GM13977 (cell line): ENCODE data around the gene GTF3C1.

Experiments used
- DNase-seq: peaks from one replicate; pipeline ENCODE4 v3.0.0; 2012; ENCODE audit warnings: low spot score
- in situ Hi-C: fragments of 300-500 bp; cut with MboI; formaldehyde crosslinking; loops from one replicate; pipeline ENCODE4 v1.12.0; 2022; ENCODE audit warnings: low sequenced_read_pairs, low pct_unique_long_range_greater_than_20kb, mixed read lengths, inconsistent platforms; ENCODE audit not compliant: unreplicated experiment
- TF ChIP-seq, protein P1 (sequence below): IDR thresholded peaks from 2 replicates; pipeline ENCODE4 v1.5.1; 2012; ENCODE audit warnings: mild to moderate bottlenecking, control low read depth; ENCODE audit not compliant: insufficient read depth; ENCODE audit errors: extremely low read depth, missing control alignments

Gene GTF3C1

DNA sequence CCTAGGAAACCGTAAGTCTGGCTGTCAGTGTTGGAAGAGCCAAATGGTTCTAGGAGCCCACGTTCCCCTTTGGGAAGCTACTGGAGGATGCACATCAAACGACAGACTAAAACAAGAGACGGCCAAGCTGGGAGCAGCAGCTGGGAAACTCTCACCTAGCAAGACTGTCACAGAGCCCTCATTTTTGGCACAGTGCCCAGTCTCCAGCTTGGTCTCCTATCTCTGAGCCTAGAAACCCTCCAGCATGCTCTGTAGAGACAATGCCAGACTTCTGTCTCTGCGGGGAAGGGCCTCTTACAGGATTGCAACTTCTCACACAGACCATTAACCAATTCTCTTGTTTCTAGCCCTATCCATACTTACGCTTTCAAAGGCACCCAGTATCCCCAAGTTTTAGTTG, 23.5 kb downstream of the GTF3C1 start:
- TF ChIP-seq, protein P1, sequence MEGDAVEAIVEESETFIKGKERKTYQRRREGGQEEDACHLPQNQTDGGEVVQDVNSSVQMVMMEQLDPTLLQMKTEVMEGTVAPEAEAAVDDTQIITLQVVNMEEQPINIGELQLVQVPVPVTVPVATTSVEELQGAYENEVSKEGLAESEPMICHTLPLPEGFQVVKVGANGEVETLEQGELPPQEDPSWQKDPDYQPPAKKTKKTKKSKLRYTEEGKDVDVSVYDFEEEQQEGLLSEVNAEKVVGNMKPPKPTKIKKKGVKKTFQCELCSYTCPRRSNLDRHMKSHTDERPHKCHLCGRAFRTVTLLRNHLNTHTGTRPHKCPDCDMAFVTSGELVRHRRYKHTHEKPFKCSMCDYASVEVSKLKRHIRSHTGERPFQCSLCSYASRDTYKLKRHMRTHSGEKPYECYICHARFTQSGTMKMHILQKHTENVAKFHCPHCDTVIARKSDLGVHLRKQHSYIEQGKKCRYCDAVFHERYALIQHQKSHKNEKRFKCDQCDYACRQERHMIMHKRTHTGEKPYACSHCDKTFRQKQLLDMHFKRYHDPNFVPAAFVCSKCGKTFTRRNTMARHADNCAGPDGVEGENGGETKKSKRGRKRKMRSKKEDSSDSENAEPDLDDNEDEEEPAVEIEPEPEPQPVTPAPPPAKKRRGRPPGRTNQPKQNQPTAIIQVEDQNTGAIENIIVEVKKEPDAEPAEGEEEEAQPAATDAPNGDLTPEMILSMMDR: no peak
- DNase-seq: no peak
- in situ Hi-C loops: no loop called here

DNA sequence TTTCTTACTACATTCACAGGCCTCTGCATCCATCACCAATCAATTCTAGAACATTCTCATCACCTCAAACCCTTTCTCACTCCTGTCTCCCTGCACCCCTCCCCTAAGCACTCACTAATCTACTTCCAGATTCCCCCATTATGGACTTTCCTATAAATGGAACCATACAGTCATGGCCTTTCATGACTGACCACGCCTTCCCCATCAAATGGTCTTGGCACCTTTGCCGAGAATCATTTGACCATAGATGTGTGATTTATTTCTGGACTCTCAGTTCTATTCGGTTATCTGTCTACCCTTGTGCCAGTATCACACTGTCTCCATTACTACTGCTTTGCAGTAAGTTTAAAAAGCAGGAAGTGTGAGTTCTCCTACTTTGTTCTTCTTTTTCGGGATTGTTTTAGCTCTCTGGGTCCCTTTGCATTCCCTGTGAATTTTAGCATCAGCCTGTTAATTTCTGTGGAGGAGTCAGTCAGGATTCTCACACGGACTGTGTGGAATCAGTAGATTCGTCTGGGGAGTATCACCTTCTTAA, 27.5 kb downstream of the GTF3C1 start:
- no peak for DNase-seq
- in situ Hi-C loops: no loop called here
- TF ChIP-seq, protein P1: no peak

DNA sequence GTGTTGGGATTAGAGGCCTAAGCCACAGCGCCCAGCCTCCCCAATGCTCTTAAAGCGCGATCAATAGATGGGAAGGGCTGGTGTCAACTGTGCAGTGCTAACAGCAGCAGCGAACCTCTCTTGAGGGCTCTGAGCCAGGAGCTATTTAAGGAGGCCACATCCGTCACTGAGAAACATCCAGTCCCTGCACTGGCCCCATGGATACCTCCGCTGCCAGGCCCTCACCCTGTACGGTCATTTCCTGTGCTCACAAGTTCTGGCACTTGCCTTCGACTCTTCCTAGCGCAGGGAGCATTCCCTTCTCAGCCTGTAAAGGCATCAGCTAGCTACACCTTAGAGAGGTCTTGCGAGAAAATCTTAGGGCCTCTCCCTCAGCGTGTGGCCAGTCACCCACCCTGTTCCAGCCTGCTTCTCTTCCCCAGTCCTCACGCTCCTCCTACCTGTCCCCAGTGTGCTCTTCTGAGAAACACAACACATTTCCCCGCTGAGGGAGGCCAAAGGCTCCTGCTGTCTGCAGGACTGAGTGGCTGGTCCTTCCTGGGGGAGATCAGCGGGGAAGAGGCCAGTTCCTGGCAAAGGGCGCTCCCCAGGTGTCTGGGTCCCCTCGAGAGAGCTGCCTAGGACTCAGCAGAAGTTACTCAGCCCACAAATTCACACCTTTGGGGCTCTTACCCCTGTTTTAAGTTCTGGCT, 28.6 kb downstream of the GTF3C1 start:
- TF ChIP-seq, protein P1: no peak
- no peak for DNase-seq
- in situ Hi-C loops: no loop called here

DNA sequence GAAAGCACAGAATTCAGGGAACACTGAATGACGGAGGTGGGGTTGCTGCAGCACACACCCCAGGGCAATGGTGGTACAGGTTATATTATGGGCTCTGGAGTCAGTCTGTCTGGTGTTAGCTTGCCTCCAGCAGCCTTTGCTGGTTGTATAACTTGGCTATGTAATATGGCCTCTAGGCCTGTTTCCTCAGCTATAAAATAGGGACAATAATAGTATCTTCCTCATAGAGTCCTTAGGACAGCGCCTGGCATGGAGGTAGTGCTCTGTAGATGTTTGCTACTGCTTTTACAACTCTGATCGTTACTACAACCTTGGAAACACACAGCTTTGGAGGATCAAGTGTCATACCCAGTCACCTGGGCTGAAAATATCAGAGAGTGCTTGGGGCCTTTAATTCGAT, 31.5 kb downstream of the GTF3C1 start:
- DNase-seq: no peak
- TF ChIP-seq, protein P1: no peak
- in situ Hi-C loops: no loop called here

DNA sequence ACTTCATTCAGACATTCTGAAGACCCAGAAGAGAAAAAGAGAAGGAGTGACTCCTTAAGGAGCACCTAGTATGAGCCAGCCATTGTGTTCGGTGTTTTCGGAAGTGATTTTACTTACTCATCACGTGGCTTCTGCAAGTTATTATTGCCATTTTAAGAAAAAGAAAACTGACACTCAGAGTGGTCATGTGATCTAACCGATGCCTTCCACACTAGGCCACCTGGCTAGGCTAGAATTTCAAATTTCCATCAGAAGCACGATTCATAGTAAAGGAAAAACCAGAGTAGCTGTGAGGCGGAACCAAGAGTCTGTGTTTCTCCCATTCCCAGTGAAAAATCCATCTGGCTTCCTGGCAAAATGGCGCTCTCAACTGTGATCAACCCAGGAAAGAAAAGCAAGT, 32.0 kb downstream of the GTF3C1 start:
- TF ChIP-seq, protein P1: no peak
- in situ Hi-C loops: no loop called here
- no peak for DNase-seq

DNA sequence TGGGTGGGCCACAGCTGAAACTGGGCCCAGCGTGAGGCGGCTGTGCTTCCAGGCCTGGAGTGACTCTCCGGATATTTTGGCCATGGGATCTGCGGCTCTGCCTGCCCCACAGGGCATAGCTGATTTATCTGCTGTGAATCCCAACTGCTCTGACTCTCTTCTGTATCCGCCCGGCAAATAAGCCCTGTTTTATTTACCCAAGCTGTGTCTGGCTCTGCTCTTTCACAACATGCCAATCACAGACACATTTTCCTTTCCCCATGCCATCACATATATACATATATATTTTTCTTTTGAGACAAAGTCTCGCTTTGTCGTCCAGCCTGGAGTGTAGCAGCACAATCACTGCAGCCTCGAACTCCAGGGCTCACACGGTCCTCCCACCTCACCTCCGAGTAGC, 33.3 kb downstream of the GTF3C1 start:
- in situ Hi-C loops: no loop called here
- TF ChIP-seq, protein P1: no peak
- no peak for DNase-seq
